GM15510 (cell line): ENCODE measurements around the gene OTOP2.

ENCODE experiments used
- POLR2A ChIP-seq: IDR thresholded peaks from 3 replicates; pipeline ENCODE4 v1.6.1; 2011; ENCODE audit warnings: borderline replicate concordance; ENCODE audit not compliant: insufficient read length; ENCODE audit errors: extremely low read depth

The OTOP2 gene, protein sequence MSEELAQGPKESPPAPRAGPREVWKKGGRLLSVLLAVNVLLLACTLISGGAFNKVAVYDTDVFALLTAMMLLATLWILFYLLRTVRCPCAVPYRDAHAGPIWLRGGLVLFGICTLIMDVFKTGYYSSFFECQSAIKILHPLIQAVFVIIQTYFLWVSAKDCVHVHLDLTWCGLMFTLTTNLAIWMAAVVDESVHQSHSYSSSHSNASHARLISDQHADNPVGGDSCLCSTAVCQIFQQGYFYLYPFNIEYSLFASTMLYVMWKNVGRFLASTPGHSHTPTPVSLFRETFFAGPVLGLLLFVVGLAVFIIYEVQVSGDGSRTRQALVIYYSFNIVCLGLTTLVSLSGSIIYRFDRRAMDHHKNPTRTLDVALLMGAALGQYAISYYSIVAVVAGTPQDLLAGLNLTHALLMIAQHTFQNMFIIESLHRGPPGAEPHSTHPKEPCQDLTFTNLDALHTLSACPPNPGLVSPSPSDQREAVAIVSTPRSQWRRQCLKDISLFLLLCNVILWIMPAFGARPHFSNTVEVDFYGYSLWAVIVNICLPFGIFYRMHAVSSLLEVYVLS

DNA sequence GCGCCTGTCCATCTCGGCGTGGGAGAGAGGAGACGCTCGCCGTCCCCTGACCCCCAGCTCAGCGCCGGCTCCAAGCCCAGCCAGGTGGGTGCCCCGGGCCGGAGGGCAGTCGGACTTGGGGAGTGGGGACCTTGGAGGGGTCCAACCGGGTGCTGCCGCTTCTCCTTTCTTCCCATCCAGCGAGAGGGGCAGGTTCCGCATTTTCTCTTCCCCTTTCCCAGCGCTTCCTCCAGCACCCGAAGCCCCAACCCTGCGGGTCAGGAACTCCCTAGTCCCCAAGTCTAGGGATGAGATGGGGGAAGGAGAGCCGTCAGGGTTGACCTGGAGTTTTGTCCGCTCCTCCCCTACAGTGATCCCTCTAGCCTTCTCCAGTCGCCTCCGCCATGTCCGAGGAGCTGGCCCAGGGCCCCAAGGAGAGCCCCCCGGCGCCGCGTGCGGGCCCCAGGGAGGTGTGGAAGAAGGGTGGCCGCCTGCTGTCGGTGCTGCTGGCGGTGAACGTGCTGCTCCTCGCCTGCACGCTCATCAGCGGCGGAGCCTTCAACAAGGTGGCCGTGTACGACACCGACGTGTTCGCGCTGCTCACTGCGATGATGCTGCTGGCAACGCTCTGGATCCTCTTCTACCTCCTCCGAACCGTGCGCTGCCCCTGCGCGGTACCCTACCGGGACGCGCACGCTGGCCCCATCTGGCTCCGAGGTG, at the start of gene OTOP2:
TSS of gene OTOP2 (plus strand) at position 24 of the 699 bp plus-strand sequence. CDS start at position 384, 360 bp downstream.
- TF ChIP-seq POLR2A: no peak

DNA sequence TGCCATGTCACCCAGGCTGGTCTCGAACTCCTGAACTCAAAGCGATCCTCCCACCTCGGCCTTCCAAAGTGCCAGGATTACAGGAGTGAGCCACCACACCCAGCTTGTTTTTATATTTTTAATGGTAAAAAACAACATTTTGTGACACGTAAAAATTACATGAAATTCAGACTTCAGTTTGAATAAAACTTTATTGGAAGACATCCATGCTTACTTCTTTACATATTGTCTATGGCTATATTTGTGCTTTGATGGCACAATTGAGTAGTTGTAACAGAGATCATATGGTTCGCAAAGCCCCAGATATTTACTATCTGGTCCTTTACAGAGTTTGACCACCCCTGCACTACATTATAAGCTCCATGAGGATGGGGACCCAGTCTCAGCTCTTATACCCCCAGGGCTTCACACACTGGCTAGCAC, 49.4 kb upstream of the OTOP2 start:
- TF ChIP-seq POLR2A: no peak

DNA sequence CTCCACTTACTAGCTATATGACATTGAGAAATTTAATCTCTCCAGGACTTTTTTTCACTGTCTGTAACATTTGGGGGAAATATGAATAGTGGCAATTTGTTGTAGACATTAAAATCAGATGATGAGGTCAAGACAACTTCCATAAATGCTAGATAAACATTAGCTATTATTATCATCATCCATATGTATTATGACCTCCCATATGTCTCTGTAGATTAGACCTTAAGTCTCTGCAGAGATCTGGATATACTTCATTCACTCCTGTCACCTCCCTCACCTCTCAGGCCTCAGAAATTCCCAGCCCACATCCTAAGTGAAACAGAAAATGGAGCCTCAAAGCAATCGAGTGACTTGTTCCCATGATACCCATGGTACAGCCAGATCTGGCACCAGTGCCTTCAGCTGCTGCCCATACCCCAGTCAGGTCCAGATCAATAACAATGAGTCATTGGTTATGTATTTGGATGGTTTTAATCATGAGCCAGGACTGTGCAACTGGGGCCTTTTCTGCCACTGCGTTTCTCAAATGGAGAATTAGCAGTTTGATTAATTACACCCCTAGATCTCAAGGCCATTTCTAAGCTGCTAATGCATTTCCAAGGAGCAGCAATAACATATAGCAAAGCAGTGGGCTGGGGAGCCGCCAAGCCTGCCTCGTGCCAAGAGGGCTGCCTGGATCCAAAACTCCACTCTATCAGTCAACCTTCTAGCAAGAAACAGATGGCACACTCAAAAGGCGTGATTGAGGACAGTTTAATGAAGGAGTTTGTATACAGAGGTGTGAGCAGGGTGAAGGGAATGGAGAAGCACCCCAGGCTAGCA, 48.7 kb upstream of the OTOP2 start:
- no peak for TF ChIP-seq POLR2A

DNA sequence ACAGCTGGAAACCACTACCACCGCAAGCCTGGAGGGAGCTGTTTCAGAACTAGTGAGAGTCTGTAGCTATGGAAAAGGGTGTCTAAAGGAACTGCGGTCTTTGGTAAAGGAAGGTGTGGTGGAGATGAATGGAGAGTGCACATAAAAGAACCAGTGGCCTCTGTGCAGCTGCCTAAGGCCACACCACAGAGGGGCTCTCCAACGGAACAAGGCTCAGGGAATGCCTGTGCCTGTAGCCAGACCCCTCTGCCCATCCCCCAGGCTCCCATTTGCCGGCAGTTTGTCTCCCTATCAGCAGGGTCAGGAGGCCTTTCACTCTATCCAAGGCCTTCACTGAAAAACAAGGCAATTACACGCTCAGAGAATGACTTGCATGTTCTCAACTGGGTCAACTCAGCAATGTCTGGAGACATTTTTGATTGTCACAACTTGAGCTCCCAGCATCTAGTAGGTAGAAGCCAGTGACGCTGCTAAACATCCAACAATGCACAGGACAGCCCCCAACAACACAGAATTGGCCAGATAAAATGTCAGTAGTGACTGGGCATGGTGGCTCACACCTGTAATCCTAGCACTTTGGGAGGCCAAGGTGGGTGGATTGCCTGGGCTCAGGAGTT, 48.0 kb upstream of the OTOP2 start:
- no peak for TF ChIP-seq POLR2A

DNA sequence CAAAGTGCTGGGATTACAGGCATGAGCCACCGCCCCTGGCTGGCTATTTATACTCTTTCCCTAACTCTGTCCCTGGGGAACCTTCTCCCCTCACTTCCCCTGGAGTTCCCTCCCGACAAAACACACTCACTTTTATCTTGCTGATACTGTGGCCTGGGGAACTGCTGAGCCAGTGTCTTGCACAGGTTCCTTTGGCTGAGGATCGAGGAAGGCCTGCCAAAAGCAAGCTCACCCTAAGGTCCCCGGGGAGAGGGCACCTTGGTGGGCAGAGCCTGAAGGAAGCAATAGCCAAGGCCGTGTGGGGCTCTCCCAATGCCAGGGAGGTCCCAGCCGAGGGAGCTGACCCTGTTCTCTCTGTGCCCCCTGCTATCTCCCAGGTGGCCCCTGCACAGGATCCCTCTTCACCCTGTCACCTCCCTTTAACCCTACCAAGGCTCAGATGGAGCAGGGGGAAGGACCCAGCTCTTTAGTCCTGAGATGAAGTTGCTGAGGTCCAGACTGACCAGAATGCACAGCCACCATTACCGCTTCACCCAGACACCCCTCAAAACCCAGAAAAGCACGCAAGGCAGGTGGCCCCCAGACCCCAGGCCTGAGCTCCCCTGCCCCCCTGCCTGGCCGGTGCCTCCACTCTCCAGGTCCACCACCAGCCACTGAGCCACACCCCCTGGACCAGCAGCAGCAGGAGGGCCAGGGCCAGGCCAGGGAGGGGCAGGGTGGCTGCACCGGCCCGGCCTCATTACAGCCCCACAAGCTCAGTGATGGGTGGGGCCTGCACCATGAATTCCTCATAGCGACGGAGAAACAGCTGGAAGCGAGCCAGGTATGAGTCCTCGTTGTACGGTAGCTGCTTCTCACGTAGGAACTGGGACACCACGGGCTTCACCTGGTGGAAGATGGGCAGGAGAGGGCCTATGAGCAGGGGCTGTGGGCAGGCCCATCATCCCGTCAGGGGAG, 46.2 kb upstream of the OTOP2 start:
- no peak for TF ChIP-seq POLR2A

DNA sequence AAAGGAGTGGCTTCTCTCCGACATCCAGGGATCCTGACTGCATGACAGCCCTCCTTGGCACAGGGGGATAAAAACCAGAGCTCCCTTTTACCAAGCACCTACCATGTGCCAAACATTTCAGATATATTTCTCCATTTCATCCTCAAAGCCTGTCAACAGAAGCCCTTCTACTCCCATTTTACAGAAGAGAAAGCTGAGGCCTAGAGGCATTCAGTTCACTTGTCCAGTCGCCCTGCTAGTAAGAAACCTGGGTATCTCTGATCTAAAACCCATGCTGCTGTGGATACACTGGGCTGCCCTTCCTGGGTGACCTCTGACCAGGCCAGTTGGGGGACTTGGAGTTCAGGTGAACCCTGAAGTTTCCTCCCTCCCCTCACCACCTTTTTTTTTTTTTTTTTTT, 45.4 kb upstream of the OTOP2 start:
- no peak for TF ChIP-seq POLR2A

DNA sequence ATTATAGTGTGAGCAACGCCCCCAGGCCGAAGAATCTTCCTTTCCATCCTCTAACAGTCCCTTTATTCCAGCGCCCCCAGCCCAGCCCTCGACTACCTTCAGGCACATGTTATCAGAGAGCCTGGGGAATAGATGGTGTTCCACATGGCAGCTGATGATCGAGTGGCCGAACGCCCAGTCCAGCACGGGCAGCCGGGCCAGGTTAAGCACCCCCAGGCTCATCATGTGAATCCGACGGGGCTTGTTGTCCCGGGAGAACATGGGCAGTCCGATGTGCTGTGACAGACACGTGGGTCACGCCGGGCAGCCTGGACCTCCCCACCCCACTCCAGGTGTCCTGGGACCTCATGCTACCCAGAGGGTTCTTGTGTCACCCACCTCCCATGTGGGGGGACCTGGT, 44.8 kb upstream of the OTOP2 start:
- TF ChIP-seq POLR2A: no peak

DNA sequence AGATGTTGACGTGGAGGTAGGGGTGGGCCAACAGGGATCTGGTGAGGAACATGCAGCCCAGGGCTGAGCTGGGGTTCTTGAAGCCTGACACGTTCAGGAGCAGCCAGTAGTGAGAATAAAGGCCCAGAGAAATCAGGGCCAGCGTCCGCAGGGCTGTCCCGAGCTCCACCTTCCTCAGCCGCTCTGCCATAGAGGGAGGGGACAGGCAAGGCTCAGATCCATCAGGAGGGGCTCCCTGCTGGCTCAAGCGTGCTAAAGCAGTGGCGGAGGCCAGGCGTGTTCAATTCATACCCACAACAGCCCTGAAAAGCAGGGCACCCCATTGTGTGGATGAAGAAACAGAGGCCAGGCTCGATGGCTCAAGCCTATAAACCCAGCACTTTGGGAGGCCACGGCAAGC, 43.0 kb upstream of the OTOP2 start:
- no peak for TF ChIP-seq POLR2A

DNA sequence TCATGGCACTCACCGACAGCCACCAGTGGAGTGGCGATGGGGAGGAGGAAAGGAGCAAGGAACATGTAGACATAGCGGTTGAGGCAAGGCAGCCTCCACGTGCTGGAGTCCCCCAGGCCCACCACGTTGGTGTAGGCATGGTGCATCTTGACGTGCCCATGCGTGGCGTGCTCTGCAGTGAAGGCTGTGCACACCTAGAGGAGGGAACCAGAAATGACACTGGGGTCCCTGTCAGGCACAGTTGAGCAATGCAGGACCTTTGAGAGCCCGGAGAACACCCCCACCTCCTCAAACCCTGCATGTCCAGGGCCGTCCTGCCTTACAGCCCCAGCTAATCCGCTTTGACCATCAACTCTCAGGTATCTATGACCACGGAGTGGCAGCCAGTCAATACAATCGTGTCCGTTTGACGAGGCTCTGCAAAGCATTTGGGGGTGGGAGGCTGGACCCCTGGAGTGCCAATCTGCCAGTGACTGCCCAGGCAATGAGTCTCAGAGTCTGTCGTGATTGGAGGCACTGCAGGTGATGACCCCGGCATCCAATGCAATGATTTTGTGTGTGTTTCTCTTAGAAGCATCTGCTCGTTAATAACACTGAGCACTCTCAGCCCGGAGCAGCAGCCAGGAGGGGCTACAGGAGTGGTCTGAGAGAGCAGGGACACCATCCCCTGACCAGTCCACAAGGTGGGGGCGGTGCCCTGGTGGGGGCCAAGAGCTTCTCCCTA, 41.4 kb upstream of the OTOP2 start:
- TF ChIP-seq POLR2A: no peak

DNA sequence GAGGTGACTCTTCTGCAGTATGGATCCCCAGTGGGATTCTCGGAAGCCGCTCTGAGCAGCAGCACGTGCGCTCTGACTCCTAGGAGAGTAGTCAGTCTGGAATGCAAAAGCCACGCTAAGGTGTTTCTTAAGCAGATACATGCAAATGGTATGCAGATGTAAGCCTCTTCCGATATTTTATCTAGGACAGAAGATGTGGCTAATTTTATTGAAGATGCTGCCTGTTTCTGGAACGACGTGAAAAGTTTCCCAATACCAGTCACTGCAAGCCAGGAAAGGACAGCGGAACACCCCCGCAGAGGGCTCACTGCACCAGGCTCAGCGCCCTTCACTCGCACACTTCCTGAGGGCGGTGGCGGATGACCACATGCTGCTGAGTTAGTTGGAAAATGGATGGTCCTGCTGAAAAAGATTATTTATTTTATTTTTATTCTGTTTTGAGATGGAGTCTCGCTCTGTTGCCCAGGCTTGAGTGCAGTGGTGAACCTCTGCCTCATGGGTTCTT, 40.8 kb upstream of the OTOP2 start:
- no peak for TF ChIP-seq POLR2A

DNA sequence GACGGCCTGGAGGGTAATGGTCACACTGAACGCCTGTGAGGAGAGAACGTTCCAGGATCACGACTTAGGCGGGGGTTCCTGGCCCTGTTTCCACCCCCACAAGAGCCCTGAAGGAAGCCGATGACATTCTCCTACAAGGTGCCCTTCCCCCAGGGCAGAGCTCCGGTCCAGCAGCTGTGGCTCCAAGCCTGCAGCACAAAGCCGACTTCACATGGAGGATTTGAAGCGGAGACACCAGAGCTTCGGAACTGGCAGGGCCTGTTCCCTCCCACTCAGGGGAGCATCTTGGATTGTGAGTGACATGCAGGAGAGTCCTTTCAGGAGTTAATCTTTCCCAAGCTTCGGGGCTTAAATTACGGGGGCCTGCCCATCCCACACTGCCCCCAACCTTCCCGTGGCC, 35.6 kb upstream of the OTOP2 start:
- no peak for TF ChIP-seq POLR2A

DNA sequence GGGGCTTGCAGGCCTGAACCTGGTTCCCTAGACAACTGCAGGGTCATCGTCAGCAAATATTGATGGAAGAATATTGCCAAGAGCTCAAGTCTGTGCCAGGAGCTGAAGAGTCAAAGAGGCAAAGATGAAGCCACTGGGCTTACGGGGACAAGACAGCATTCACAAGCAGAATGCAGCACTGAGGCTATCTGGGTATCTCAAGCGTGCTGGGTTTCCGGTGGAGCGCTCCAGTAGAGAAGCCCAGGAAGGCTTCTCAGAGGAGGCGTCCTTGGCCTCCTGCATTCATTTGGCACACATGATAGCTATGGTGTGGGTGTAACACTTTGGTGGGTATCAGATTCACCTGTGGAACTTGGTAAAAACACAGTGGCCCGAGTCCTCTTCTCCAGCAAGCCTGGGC, 33.5 kb upstream of the OTOP2 start:
- no peak for TF ChIP-seq POLR2A

DNA sequence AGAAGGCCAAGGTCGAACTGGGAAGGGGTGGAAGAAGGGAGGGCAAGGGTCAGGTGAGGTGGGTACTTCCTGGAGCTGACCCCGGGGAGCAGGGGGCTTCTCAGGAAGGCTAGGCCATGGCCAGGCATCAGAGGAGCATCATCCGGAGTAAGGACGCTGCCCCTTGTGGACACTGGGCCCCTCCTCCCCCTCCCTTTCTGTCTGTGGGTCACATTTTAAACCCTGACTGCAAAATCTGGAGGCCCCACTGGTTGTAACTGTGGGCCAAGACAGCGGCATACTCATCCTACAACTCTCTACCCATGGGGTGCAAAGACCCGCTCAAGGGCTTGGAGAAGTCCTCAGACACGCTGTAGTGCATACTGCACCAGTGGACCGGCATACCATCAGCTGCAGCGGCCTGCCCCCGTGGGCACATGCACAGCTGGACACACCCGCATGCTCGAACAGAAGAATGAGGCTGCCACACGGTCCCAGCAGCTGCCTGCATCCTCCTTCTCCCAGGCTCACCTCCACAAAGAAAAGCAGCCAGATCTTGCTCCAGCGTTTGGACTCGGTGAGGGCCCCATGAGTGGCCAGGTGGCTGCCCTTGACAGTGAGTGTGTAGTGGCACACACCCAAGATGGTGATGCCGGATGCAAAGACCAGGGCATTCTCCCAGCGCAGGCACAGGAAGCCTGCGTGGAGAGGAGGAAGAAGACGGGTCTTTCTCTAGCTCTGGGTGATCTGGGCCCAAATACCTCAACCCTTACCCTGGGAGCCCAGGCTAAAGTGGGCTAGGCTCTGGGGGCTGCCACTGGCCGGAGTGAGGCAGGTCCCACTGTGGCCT, 31.8 kb upstream of the OTOP2 start:
- TF ChIP-seq POLR2A: no peak
